K562 (cell line): Measurements from ENCODE around the gene ACTA2.

Source experiments
- ATF3 ChIP-seq, 2 experiments: fragments of 450-650 bp in 1 of 2; sonication (generic) in 1 of 2; formaldehyde crosslinking in 1 of 2; IDR thresholded peaks in 1 of 2; conservative IDR thresholded peaks in 1 of 2; 2 replicates each; pipeline versions ENCODE4 v1.6.1 to v1.8.1; 2016 to 2023; ENCODE audit warnings: mild to moderate bottlenecking in 2 of 2, moderate library complexity in 2 of 2, inconsistent platforms in 1 of 2, missing genetic modification reagents in 1 of 2
- FOSL1 ChIP-seq: fragments of 200-800 bp; sonication (Bioruptor generic); conservative IDR thresholded peaks from 2 replicates; pipeline ENCODE4 v1.6.1; 2016; ENCODE audit warnings: missing genetic modification characterization, missing compliant biosample characterization
- L3MBTL2 ChIP-seq: fragments of 450-650 bp; IDR thresholded peaks from 2 replicates; pipeline ENCODE4 v1.6.1; 2016; ENCODE audit warnings: mild to moderate bottlenecking, moderate library complexity
- RNF219 ChIP-seq: fragments of 250-450 bp; sonication (Bioruptor Pico); IDR thresholded peaks from 2 replicates; pipeline ENCODE4 v1.5.0; 2022; ENCODE audit warnings: mild to moderate bottlenecking
- SMC3 ChIP-seq: conservative IDR thresholded peaks from 2 replicates; pipeline ENCODE4 v1.6.1; 2011; ENCODE audit warnings: low read depth, low read length, improper control_type of control experiment; ENCODE audit not compliant: insufficient read depth
- ZNF695 ChIP-seq: fragments of 450-650 bp; formaldehyde crosslinking; IDR thresholded peaks from 2 replicates; pipeline ENCODE4 v1.4.0; 2020; ENCODE audit warnings: mild to moderate bottlenecking, moderate library complexity

GRCh38 chr10:88961266-88961665 lies 8.7 kb upstream of the ACTA2 start:
- TF ChIP-seq RNF219: no peak
- no peak for TF ChIP-seq ATF3 (IDR thresholded peaks at IDR 0.05)
- TF ChIP-seq ATF3 (CRISPR knock-in tag; conservative IDR thresholded peaks at IDR 0.05): no peak
- TF ChIP-seq L3MBTL2: no peak
- TF ChIP-seq ZNF695 (CRISPR knock-in tag): no peak
- TF ChIP-seq SMC3: no peak
- no peak for TF ChIP-seq FOSL1 (tag)
